ENCODE measurements around the gene TGM5. TPM values are rescaled to one million over a fixed set of nuclear protein-coding genes. Genes with fewer than 3 reads are reported as not detected.
"Not testable (repeated sequence)": the region's sequence is repeated elsewhere in the genome, so short reads cannot be mapped to it uniquely, and the experiment has no call there.

The TGM5 gene, protein sequence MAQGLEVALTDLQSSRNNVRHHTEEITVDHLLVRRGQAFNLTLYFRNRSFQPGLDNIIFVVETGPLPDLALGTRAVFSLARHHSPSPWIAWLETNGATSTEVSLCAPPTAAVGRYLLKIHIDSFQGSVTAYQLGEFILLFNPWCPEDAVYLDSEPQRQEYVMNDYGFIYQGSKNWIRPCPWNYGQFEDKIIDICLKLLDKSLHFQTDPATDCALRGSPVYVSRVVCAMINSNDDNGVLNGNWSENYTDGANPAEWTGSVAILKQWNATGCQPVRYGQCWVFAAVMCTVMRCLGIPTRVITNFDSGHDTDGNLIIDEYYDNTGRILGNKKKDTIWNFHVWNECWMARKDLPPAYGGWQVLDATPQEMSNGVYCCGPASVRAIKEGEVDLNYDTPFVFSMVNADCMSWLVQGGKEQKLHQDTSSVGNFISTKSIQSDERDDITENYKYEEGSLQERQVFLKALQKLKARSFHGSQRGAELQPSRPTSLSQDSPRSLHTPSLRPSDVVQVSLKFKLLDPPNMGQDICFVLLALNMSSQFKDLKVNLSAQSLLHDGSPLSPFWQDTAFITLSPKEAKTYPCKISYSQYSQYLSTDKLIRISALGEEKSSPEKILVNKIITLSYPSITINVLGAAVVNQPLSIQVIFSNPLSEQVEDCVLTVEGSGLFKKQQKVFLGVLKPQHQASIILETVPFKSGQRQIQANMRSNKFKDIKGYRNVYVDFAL
- total RNA-seq: not detected
- long read RNA-seq: 0 reads

DNA sequence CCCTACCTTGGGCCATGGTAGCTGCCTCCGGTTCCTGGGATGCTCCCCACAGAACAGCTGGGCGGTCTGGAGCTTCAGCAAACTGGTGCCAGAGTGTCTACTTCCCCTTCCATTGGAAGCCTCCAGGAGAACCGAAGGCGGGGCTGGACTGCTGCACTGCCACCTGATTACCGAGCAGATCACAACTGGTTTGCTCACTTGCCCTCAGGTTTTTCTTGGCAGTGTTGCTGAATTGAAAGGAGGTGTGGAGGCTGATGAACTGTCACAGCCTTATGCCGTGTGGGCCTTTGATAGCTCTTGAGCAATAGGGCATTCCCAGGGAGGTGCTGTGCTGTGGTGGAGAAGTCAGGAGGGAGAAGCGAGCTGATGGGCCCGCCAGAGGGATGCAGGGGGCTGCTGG is at the start of gene TGM5:
Gene TGM5, minus strand, starts transcription at position 95 of the 400 bp plus-strand sequence. Its CDS starts 79 bp downstream, at position 16.
- DNase-seq (ENCODE audit: missing footprints): no peak
- intact Hi-C loops (cut with DNase I): no loop called here
- no peak for ATAC-seq

DNA sequence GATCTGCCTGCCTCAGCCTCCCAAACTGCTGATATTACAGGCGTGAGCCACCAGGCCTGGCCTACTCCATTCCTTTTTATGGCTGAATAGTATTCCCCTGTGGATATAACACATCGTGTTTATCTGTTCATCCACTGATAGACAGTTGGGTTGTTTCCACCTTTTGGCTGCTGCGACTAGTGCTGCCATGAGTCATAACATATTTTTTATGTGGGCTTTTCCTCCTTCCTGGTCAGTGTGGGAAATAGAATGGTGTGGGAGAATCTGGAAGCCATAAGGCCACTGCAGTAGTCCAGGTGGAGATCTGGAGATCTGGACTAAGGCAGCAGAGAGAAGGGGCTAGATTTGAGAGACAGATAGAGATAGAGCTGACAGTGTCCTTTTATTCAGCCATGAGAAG is 47.4 kb upstream of the TGM5 start:
- ATAC-seq (no peak), DNase-seq (ENCODE audit: missing footprints) (no peak)
- intact Hi-C loops (cut with DNase I): no loop called here

DNA sequence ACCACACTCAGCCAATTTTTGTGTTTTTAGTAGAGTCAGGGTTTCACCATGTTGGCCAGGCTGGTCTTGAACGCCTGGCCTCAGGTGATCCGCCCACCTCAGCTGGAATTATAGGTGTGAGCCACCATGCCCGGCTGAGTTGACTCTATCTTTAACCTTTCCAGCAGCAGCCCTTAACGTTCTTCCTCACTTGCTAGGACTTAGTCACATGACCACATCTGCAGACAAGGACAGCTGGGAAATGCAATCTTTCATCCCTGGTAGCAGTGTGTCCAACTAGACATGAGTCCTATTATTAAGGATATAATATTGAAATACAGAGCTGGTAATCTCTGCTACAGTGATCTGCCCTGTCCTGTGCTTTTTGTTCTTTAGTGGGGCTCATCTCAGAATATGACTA is 45.6 kb upstream of the TGM5 start:
- DNase-seq (ENCODE audit: missing footprints): peak; percentile 52
- no peak for ATAC-seq
- intact Hi-C loops (cut with DNase I): no loop called here

DNA sequence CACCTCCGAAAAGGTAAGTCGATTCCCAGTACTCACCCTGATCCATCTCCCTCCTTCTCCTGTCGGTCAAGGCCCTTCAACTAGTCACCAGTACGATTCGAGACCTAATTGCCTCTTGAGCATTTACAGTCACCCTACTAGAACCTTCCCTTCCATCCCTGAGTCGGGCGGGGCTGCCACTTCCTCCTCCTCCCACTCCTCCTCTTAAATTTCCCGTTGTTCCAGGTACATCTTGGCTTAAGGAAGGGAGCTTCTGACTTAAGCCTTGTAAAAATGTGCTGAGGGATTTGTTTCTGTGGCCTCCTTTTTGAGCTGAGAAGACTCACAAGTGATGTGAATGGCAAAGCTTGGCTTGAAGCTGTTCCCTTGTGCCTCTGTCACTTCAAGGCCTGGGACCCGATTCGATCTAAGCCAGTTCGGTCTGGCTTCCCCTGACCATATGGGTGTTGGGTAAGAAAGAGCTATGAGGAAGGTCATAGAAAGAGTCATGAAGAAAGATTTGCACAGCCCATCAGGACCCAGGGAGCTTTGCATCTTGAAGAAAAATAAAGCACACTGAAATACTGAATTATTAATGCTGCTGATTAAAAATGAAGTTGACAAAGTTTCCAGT is 35.6 kb upstream of the TGM5 start, which contains the start of gene TGM7:
Gene TGM7, minus strand, starts transcription at position 51 of the 613 bp plus-strand sequence.
- DNase-seq (ENCODE audit: missing footprints) (no peak), ATAC-seq (no peak)
- intact Hi-C loops (cut with DNase I): no loop called here

DNA sequence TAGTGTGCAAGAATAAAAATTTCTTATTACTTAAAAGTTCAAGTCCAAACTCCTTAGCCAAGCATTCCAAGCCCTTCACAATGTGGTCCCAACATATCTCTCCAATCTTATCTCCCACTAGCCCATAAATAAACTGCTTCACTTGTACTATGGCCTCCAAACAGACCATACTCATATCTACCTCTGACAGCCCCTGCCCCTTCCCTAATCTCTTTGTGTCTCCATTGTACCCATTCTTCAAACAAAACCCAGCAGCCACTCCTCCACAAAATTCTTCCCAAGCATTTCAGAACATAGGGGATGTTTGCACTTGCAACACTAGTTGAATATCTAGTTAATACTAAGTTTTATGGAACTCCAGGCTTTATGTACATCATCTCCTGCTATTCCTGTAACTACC is 33.2 kb upstream of the TGM5 start:
- ATAC-seq: no peak
- intact Hi-C loops (cut with DNase I): no loop called here
- DNase-seq (ENCODE audit: missing footprints): no peak

DNA sequence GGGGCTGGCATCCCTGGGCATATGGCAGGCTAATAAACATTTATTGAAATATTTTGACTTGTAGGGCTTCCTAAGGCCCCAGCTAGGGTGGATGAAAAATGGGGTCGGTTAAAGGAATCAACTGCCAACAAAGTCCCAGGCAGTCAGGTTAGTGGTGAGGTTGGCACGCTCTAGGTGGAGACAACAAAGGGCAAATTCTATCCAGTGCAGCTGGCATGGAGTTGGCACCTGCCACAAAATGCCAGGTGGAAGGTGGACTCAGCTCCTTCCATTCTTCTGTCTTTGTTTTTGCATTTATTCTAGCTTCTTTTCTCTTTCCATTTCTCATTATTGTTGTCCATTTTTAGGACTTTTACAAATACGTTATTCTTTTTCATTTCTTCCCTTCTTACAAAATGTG is 32.7 kb upstream of the TGM5 start:
- intact Hi-C loops (cut with DNase I): no loop called here
- ATAC-seq (no peak), DNase-seq (ENCODE audit: missing footprints) (no peak)

DNA sequence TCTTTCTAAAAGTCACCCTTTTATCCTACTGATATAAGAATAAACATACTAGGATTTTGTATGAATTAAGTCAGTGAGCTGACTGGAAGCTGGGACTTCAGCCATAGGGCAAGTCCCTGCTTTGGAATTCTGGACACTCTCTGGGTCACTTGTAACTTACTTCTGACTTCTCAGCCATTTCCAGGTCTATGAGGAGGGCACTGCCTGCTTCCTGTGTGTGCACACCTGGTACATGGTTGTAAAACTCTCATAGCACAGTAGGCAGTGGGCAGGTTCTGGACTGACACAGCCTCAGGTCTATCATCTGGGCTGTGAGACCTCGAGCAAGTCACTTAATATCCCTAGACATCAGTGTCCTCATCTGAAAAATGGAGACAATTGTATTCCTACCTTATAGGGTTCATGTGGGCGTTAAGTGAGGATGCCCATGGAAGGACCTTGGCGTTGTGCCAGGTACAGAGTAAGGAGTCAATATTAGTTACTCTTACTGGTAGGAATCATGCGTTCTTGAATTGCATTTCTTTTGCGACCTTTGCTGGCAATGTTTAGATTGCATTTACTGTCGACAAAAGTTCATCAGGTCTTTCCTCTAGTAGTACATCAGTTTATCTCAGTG is 27.5 kb upstream of the TGM5 start:
- intact Hi-C loops (cut with DNase I): no loop called here
- ATAC-seq (no peak), DNase-seq (ENCODE audit: missing footprints) (no peak)

DNA sequence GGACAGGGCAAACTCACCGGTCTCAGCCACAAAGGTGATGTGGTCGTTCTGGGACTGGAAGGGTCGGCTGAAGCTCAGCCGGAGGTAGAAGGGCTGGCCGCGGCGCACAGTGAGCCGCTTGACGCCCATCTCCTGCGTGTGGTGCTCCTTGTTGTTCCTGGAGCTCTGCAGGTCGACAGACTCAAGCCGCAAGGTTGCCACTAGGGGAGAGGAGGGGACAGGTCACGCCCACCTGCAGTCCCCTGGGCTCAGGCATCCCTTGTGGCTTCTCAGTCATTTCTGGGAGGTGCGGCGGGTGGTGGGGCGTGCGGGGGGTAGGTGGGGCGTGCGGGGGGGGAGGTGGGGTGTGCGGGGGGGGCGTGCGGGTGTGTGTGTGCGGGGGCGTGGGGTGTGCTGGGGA is 26.7 kb upstream of the TGM5 start:
- DNase-seq (ENCODE audit: missing footprints) (no peak), ATAC-seq (no peak)
- intact Hi-C loops (cut with DNase I): no loop called here

DNA sequence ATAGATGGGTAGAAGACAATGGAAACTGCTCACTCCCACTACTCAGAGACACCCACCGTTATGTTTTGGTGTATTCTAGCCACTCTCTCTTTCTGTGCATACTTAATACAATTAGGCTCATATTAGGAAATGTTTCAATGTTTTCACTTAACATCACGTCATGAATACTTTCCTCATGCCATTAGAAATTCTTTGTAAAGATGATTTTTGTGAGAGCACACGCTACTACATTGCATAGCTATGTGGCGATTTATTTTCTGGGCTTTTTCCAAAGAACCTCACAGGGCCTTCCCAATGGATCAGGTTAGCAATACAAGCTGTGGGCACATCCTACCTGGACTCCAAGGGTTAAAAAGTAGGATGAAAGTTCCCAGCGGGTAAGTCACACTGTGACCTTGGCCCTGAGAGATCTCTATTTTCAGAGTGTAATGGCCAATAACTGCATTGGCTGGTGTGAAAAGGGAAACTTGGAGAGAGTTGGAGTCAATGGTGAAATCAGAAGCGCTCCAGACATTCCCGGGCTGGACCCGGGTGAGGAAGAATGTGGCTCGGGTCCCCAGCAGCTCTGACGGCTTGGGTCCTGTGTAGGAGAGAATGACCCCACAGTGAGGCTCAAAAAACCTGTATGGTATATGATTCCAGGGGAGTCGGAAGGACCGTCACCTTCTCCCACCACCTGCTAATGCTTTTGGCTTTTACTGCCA is 25.8 kb upstream of the TGM5 start:
- intact Hi-C loops (cut with DNase I): no loop called here
- ATAC-seq (no peak), DNase-seq (ENCODE audit: missing footprints) (no peak)

DNA sequence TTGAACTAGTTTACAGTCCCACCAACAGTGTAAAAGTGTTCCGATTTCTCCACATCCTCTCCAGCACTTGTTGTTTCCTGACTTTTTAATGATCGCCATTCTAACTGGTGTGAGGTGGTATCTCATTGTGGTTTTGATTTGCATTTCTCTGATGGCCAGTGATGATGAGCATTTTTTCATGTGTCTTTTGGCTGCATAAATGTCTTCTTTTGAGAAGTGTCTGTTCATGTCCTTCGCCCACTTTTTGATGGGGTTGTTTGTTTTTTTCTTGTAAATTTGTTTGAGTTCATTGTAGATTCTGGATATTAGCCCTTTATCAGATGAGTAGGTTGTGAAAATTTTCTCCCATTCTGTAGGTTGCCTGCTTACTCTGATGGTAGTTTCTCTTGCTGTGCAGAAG is 22.9 kb upstream of the TGM5 start:
- intact Hi-C loops (cut with DNase I); DNase-seq (ENCODE audit: missing footprints); ATAC-seq: not testable (repeated sequence)

DNA sequence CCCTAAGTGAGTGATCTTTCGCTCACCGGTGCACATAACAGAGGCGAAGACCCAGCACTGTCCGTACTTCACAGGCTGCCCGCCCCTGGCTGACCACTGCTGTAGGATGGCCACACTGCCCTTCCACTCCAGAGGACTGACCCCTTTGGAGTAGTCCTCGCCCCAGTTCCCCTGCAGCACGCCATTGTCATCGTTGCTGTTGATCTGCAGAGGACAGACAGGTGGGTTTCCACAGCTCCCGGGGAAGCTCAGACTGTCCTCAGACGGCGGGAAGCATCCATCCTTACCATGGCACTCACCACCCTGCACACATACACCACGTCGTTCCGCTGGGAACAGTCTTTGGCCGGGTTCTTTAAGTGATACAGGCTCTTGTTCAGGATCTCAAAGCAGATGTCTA is 20.5 kb upstream of the TGM5 start:
- intact Hi-C loops (cut with DNase I): no loop called here
- no peak for DNase-seq (ENCODE audit: missing footprints)
- no peak for ATAC-seq

DNA sequence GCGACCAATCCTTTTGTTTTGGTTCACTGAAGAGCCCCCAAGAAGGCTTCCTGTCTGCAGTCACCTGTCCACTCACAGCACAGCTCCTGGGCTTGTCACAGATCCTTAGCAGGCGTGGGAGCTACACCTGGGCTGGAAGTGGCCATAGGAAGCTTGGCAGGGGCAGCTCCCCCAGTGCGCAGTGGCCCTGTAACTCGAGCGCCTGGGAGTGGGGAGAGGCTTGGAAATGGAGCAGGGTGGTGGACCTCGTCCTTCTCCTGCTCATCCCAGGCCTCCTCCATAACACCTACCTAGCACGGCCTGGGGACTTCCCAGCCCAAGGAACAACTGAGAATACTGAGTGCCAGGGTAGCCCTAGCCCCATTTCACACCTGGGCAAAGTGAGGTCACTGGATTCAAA is 19.3 kb upstream of the TGM5 start:
- DNase-seq (ENCODE audit: missing footprints) (no peak), ATAC-seq (no peak)
- intact Hi-C loops (cut with DNase I): no loop called here

DNA sequence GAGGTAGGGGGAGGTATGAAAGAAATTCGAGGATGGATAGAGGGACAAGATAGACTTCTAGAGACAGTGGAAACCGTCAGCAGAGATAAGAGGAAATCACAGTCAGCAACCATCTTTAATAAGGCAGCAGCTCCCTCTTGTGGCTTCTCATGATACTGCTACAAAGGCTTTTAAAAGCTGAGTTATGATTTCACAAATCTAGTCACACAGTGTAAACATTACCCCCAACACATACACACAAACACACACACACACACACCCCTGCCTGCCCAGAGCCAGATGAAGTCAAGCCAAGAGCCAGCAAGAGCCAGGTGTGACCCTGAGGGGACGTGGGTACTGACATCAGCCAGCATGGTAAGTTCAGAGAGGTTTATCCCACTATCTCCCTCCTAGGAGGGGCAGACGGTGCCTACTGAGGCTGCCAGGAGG is 18.9 kb upstream of the TGM5 start:
- ATAC-seq (peak; percentile 63), DNase-seq (ENCODE audit: missing footprints) (no peak)
- intact Hi-C loops (cut with DNase I): loop anchor here (1.0 kb wide), 1 partner anchor 60 kb away; no protein-coding TSS in a partner anchor

DNA sequence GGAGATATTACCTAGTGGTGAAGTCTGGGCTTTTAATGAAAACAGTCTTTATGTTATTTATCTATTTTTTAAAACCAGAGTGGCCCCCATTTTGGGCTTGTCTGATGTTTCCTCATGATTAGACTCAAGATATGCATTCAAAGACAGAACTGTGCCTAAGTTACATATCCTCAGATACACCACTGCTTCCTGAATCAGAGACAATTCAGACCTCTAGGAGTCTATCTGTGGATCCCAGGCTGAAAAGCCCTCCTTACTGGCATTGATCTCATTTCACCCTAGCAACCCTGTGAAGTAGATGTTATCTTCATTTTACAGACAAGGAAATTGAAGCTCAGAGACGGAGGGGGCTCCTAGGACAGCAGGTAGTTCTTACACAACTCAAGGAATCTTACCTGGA is 16.8 kb upstream of the TGM5 start:
- intact Hi-C loops (cut with DNase I): no loop called here
- ATAC-seq: no peak
- DNase-seq (ENCODE audit: missing footprints): no peak

DNA sequence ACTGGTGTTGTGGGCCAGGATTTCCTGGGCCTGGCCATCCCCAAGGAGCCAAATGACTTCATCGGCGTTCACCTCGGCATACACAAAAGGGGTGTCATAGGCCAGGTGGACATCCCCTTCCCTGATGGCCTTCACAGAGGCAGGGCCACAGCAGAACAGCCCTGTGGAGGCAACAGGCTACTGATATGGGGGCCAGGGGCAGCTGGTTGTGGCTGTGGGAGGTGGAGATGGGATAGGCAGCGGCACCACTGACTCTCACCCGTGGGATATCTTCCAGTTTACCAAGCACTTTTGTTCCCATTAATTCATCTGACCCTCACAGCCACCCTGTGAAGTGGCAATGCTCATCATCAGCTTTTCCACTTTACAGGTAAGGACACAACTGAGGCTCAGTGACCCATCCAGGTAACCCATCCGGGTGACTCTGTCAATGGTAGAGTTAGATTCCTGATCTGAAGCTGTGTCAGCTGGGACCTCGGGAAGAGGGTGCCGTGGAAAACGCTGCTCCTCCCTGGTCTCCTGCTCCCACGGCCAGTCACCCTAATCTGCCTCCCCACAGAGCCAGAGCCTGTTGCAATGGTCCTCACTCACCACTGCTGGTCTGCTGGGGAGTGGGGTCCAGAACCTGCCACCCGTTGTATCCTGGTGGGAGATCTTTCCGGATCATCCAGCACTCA is 15.3 kb upstream of the TGM5 start:
- DNase-seq (ENCODE audit: missing footprints) (no peak), ATAC-seq (no peak)
- intact Hi-C loops (cut with DNase I): no loop called here

DNA sequence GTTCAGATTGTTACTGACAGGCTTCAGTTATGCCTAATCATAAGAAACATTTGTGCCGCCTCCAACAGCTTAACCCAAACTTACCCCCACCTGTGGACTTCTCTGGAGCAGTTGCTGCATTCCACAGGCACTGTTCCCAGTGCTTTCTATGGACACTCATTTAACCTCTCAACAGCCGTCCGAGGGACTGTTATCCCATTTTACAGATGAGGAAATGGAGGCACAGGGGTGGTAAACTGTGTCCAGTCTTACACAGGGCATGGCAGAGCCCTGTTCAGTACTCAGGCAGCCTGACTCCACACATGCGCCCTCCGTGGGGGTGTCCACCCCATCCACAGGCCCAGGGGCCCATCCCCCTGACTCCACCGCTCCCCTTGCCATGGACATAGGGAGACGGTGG is 14.3 kb upstream of the TGM5 start:
- ATAC-seq (no peak), DNase-seq (ENCODE audit: missing footprints) (no peak)
- intact Hi-C loops (cut with DNase I): no loop called here

DNA sequence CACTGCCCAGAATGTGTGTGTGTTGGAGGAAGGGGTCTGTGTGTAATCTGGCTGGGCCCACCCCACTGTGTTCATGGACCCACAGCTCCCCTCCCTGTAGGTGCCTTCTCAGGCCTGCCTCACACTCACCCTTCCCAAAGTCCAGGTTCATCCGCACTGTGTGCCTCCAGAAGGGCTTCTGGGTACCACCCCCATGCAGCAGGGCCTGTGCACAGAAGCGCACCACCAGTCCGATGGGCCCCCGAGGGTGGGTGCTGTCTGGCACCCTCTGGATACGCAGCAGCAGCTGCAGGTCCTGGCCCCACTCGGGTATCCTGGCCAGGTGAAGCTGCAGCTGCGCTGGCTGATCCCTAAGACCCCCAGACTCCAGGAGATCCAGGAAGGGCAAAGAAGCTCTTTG is 12.8 kb upstream of the TGM5 start:
- no peak for DNase-seq (ENCODE audit: missing footprints)
- intact Hi-C loops (cut with DNase I): no loop called here
- ATAC-seq: no peak

DNA sequence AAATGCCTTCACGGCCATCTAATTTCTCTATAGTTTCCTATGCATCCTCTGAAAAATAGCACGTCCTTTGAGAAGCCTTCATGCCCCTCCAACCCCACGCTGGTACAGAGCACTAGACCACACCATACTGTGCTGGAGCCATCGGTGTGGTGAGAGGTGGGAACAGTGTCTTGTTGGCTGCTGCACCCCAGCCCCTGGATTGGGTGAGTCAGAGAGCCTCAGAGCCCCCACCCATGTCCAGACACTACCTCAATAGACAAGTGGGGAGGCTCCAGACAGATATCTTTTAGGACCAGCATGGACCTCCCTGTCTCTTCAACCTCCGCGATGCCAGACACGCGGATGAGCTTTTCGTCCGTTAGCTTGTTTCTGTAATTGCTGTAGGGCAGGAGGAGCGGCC is 12.1 kb upstream of the TGM5 start:
- no peak for ATAC-seq
- intact Hi-C loops (cut with DNase I): no loop called here
- no peak for DNase-seq (ENCODE audit: missing footprints)

Data from Right ventricle myocardium inferior (tissue), 1 donor.